Liver (tissue), 9 donors: Measurements from ENCODE around the gene C4orf54. TPM values are rescaled to one million over a fixed set of nuclear protein-coding genes. Genes with fewer than 3 reads are reported as not detected.

ENCODE experiments used
- DNase-seq: peaks from one replicate; pipeline ENCODE4 v3.0.0-alpha.2; 2017; ENCODE audit warnings: low spot score
- H3K27ac ChIP-seq, 2 donors: one replicate each; pipeline ENCODE4 v1.7.0; 2013; ENCODE audit warnings: inconsistent platforms in 2 of 2, low read length in 2 of 2, control low read depth in 1 of 2, low read depth in 1 of 2, mild to moderate bottlenecking in 1 of 2
- H3K27me3 ChIP-seq, 4 donors: one replicate each; pipeline versions ENCODE4 v1.6.1 to v1.7.0; 2013; ENCODE audit warnings: low read length in 3 of 4, inconsistent platforms in 1 of 4, mild to moderate bottlenecking in 1 of 4, moderate library complexity in 1 of 4; ENCODE audit not compliant: control insufficient read depth in 4 of 4, insufficient read depth in 4 of 4
- H3K36me3 ChIP-seq, 4 donors: one replicate each; pipeline versions ENCODE4 v1.6.1 to v1.7.0; 2013; ENCODE audit warnings: low read length in 3 of 4, mild to moderate bottlenecking in 3 of 4, low read depth in 1 of 4, moderate library complexity in 1 of 4; ENCODE audit not compliant: control insufficient read depth in 4 of 4, insufficient read depth in 3 of 4
- H3K4me1 ChIP-seq, 4 donors: one replicate each; pipeline versions ENCODE4 v1.6.1 to v1.7.0; 2013; ENCODE audit warnings: low read length in 3 of 4, mild to moderate bottlenecking in 3 of 4, moderate library complexity in 1 of 4; ENCODE audit not compliant: control insufficient read depth in 4 of 4, insufficient read depth in 4 of 4
- H3K4me3 ChIP-seq, 3 donors: one replicate each; pipeline versions ENCODE4 v1.6.1 to v1.7.0; 2013; ENCODE audit warnings: low read length in 3 of 3, control low read depth in 1 of 3, low read depth in 1 of 3, mild to moderate bottlenecking in 1 of 3
- H3K9ac ChIP-seq, 2 donors: one replicate each; pipeline ENCODE4 v1.7.0; 2013; ENCODE audit warnings: low read length in 2 of 2, mild to moderate bottlenecking in 2 of 2, moderate library complexity in 2 of 2, control low read depth in 1 of 2, low read depth in 1 of 2
- H3K9me3 ChIP-seq, 4 donors: one replicate each; pipeline versions ENCODE4 v1.6.1 to v1.7.0; 2013; ENCODE audit warnings: low read length in 3 of 4; ENCODE audit not compliant: control insufficient read depth in 4 of 4
- ATF3 ChIP-seq: IDR thresholded peaks from 2 replicates; pipeline ENCODE4 v1.6.1; 2016; ENCODE audit warnings: antibody characterized with exemption
- FOXA1 ChIP-seq: IDR thresholded peaks from 2 replicates; pipeline ENCODE4 v1.6.1; 2016; ENCODE audit warnings: antibody characterized with exemption
- FOXA2 ChIP-seq: IDR thresholded peaks from 2 replicates; pipeline ENCODE4 v1.6.1; 2016; ENCODE audit warnings: antibody characterized with exemption
- GABPA ChIP-seq, 2 donors: IDR thresholded peaks in 1 of 2; conservative IDR thresholded peaks in 1 of 2; 2 replicates each; pipeline ENCODE4 v1.6.1; 2016; ENCODE audit warnings: antibody characterized with exemption in 2 of 2, mild to moderate bottlenecking in 1 of 2, moderate library complexity in 1 of 2
- HNF4G ChIP-seq: IDR thresholded peaks from 2 replicates; pipeline ENCODE4 v1.6.1; 2016; ENCODE audit warnings: antibody characterized with exemption
- JUND ChIP-seq, 2 donors: IDR thresholded peaks; 2 replicates each; pipeline ENCODE4 v1.6.1; 2016; ENCODE audit warnings: antibody characterized with exemption in 2 of 2
- MAX ChIP-seq: IDR thresholded peaks from 2 replicates; pipeline ENCODE4 v1.6.1; 2016; ENCODE audit warnings: antibody characterized with exemption
- REST ChIP-seq: IDR thresholded peaks from 2 replicates; pipeline ENCODE4 v1.6.1; 2016; ENCODE audit warnings: antibody characterized with exemption, mild to moderate bottlenecking
- SP1 ChIP-seq: IDR thresholded peaks from 2 replicates; pipeline ENCODE4 v1.6.1; 2018; ENCODE audit warnings: antibody characterized with exemption, mild to moderate bottlenecking
- TAF1 ChIP-seq: conservative IDR thresholded peaks from 2 replicates; pipeline ENCODE4 v1.6.1; 2016; ENCODE audit warnings: antibody characterized with exemption, mild to moderate bottlenecking
- ZBTB33 ChIP-seq: IDR thresholded peaks from 2 replicates; pipeline ENCODE4 v1.6.1; 2016; ENCODE audit warnings: antibody characterized with exemption
- WGBS: extraction: QIAGEN DNeasy Blood & Tissue Kit; methylation state at CpG from one replicate; pipeline ENCODE4 v1.1.7; 2013; 5-methylcytosine and 5-hydroxymethylcytosine counted together
- polyA plus RNA-seq, 2 donors: library from polyadenylated mRNA; stranded (reverse) in 1 of 2; unstranded in 1 of 2; fragments of 200-250 nt in 1 of 2; fragments of >200 nt in 1 of 2; fragmentation: Nextera tagmentation in 1 of 2; extraction: Ambion mirVana in 1 of 2; gene quantifications; one replicate each; pipeline versions ENCODE4 v1.2.1 to v1.2.3, GENCODE V29; 2013 to 2015
- total RNA-seq, 2 donors: library from RNA; depleted of rRNA; stranded (reverse); fragments of >200 nt; gene quantifications; one replicate each; pipeline ENCODE4 v1.2.3, GENCODE V29; 2014
- donor health status: healthy.
- donor health status: healthy.
- donor health status: healthy.
- donor health status: healthy.
- donor health status: healthy.

C4orf54 gene
- total and polyA plus RNA-seq, 4 donors: under 0.01 TPM; not detected in 3

GRCh38 chr4:99612704-99613103 lies 44.9 kb downstream of the C4orf54 start:
- Histone ChIP-seq H3K4me3 (no peak overlapping the region), H3K27me3 (no peaks in the 10 kb centered on the region), H3K27ac (no peak overlapping the region), H3K36me3 (peaks cover 6 to 79% (median 57%) of the 10 kb centered on the region in 4 donors), H3K9me3 (no peaks in the 10 kb centered on the region), H3K9ac (no peak overlapping the region), H3K4me1 (no peaks in the 10 kb centered on the region)
- TF ChIP-seq REST (no peak), ZBTB33 (no peak), FOXA1 (no peak), SP1 (no peak), HNF4G (no peak), ATF3 (no peak), GABPA (IDR thresholded peaks at IDR 0.05 in 1 of 2, conservative IDR thresholded peaks at IDR 0.05 in 1 of 2) (no peak), TAF1 (no peak), JUND (IDR thresholded peaks at IDR 0.05) (no peak), MAX (no peak)
- DNase-seq: no peak
- WGBS: 50% methylated on average over 5 of the region's 5 CpGs

GRCh38 chr4:99612281-99612680 lies 45.3 kb downstream of the C4orf54 start:
- Histone ChIP-seq H3K9me3 (no peaks in the 10 kb centered on the region), H3K4me3 (no peak overlapping the region), H3K27ac (no peak overlapping the region), H3K4me1 (no peaks in the 10 kb centered on the region), H3K9ac (no peak overlapping the region), H3K36me3 (peaks cover 6 to 79% (median 62%) of the 10 kb centered on the region in 4 donors), H3K27me3 (no peaks in the 10 kb centered on the region)
- 84% methylated on average over 3 of the region's 3 CpGs for WGBS
- DNase-seq: no peak
- TF ChIP-seq ATF3 (no peak), SP1 (no peak)

- H3K4me3 ChIP-seq: no peak overlapping the region
- H3K9me3 ChIP-seq: no peaks in the 10 kb centered on the region
- H3K4me1 ChIP-seq: no peaks in the 10 kb centered on the region
- TF ChIP-seq HNF4G (no peak), ZBTB33 (no peak), FOXA2 (no peak), JUND (IDR thresholded peaks at IDR 0.05) (no peak)
- H3K27me3 ChIP-seq: no peaks in the 10 kb centered on the region
- WGBS: 82% methylated on average over 5 of the region's 5 CpGs
- H3K36me3 ChIP-seq: peaks cover 6 to 79% (median 70%) of the 10 kb centered on the region in 4 donors
- no peak overlapping the region for H3K27ac ChIP-seq
- H3K9ac ChIP-seq: no peak overlapping the region
- no peak for DNase-seq
These were observed 46.9 kb downstream of the C4orf54 start for GRCh38 chr4:99610605-99611175.
